HFFc6 (cell line): ENCODE data around the gene PRTFDC1. TPM values are rescaled to one million over a fixed set of nuclear protein-coding genes. Genes with fewer than 3 reads are reported as not detected.

Source experiments
- DNase-seq: peaks from one replicate; pipeline ENCODE4 v3.0.0-alpha.2; 2018
- H3K27ac Mint-ChIP-seq: 2 replicates; pipeline ENCODE4 v1.8.0; 2020; ENCODE audit warnings: mild to moderate bottlenecking, mixed read lengths
- H3K27me3 Mint-ChIP-seq: 2 replicates; pipeline ENCODE4 v1.8.0; 2021; ENCODE audit warnings: mild to moderate bottlenecking, moderate library complexity, mixed read lengths; ENCODE audit not compliant: insufficient read depth
- H3K36me3 Mint-ChIP-seq: 2 replicates; pipeline ENCODE4 v1.8.0; 2021; ENCODE audit warnings: low read depth, mixed read lengths
- H3K4me1 Mint-ChIP-seq: 2 replicates; pipeline ENCODE4 v1.8.0; 2020; ENCODE audit warnings: low read depth, mixed read lengths
- H3K4me3 Mint-ChIP-seq: 2 replicates; pipeline ENCODE4 v1.8.0; 2020; ENCODE audit warnings: mild to moderate bottlenecking, moderate library complexity, mixed read lengths
- H3K9me3 Mint-ChIP-seq: 2 replicates; pipeline ENCODE4 v1.8.0; 2020; ENCODE audit warnings: mild to moderate bottlenecking, mixed read lengths
- CTCF ChIP-seq: fragments of 200-600 bp; sonication (generic); IDR thresholded peaks from 2 replicates; pipeline ENCODE4 v1.5.0; 2021; ENCODE audit warnings: antibody characterized with exemption, mild to moderate bottlenecking
- total RNA-seq, 6 experiments: library from RNA; stranded (reverse); fragmentation: NEBNext Ultra II Directional; extraction: Animal tissue kit (Norgen Biotek cat#: 25700); gene quantifications; 2 replicates in 1 of 6; 3 replicates in 5 of 6; pipeline ENCODE4 v1.2.3, GENCODE V29; 2021

PRTFDC1 gene
- total RNA-seq, 6 experiments from 2014 or later: 16.2 to 32.6 (median 29.0) TPM

- DNase-seq: no peak
- H3K4me3 Mint-ChIP-seq: no peak overlapping the region
- peaks cover 10% of the 10 kb centered on the region for H3K4me1 Mint-ChIP-seq
- H3K36me3 Mint-ChIP-seq: no peaks in the 10 kb centered on the region; the same call in 1 of the 2 replicates
- TF ChIP-seq CTCF: no peak
- H3K27ac Mint-ChIP-seq: no peak overlapping the region
- no peaks in the 10 kb centered on the region for H3K9me3 Mint-ChIP-seq
- H3K27me3 Mint-ChIP-seq: no peaks in the 10 kb centered on the region
These were observed 68.1 kb downstream of the PRTFDC1 start for GRCh38 chr10:24884316-24884715.

DNA sequence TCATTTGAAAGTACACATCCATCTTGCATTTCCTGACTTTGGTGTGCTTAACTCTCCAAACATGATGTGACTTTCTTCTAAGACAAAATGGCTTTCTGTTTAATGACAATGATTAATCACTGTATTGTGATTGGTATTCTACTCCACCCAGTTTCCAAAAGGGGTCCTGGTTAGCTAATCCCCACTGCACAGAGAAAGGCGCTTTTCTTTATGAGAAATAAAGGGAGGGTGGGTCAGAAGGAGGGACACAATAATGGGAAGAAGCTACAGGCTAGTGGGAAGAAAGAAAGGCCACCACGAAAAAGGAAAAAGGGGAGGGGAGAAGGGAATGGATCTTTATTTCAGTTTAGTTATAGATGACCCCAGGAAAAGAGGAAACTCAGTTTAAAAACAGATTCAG lies 69.2 kb downstream of the PRTFDC1 start:
- no peak overlapping the region for H3K27ac Mint-ChIP-seq
- no peak for DNase-seq
- H3K9me3 Mint-ChIP-seq: no peaks in the 10 kb centered on the region
- H3K4me1 Mint-ChIP-seq: peaks cover 7% of the 10 kb centered on the region
- no peaks in the 10 kb centered on the region; the same call in 1 of the 2 replicates for H3K36me3 Mint-ChIP-seq
- H3K4me3 Mint-ChIP-seq: no peak overlapping the region
- H3K27me3 Mint-ChIP-seq: no peaks in the 10 kb centered on the region
- no peak for TF ChIP-seq CTCF

DNA sequence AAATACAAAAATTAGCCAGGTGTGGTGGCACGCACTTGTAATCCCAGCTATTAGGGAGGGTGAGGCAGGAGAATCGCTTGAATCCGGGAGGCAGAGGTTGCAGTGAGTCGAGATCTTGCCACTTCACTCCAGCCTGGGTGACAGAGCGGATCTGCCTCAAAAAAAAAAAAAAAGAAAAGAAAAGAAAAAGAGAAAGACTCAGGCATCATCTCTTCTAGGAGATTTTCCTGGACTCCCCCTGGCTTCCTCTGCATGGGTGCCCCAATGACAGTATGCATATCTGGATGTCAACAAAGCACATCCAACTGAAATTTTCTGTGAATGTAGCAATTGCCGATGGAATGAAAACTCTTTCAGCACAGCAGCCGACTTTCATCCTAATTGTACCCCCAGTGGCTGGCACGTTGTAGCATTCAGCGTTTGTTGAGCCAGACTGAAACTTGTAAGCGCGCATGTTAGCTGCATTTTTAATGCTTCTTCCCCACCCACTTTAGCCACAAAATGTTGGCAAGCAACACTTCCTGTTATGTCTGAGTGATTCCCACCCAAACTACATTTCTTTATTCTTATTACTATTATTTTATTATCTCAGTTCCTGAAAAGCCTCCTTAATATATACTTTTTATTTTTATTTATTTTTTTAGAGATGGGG lies 70.2 kb downstream of the PRTFDC1 start:
- no peak for TF ChIP-seq CTCF
- Mint-ChIP-seq H3K27ac (no peak overlapping the region), H3K9me3 (no peaks in the 10 kb centered on the region), H3K4me3 (no peak overlapping the region), H3K27me3 (no peaks in the 10 kb centered on the region), H3K4me1 (peaks cover 7% of the 10 kb centered on the region), H3K36me3 (no peaks in the 10 kb centered on the region)
- DNase-seq: no peak

DNA sequence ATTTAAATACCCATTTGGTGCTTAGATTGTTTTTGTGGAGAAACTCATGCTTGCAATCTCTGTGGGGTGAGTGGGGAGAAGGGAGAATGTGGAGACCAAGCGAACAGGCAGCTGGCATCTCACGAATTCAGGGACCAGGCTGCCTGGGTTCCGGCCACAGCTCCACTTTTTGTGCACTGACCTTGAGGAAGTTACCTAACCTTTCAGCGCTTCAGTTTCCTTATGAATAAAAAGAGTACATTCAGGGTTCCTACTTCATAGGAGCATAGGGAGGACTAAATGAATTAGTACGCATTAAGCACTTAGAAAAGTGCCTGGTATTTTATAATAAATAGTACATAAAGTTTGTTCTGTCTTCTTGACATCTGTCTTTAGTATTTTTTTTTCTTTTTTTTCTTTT lies 72.5 kb downstream of the PRTFDC1 start:
- Mint-ChIP-seq H3K9me3 (peaks cover 5% of the 10 kb centered on the region; the same call in 1 of the 2 replicates), H3K36me3 (peaks cover 8% of the 10 kb centered on the region), H3K27me3 (no peaks in the 10 kb centered on the region), H3K4me3 (no peak overlapping the region), H3K27ac (no peak overlapping the region), H3K4me1 (peaks cover 7% of the 10 kb centered on the region)
- no peak for DNase-seq
- no peak for TF ChIP-seq CTCF

GRCh38 chr10:24874133-24874532 lies 78.3 kb downstream of the PRTFDC1 start:
- peaks cover 39% of the 10 kb centered on the region for H3K4me1 Mint-ChIP-seq
- H3K9me3 Mint-ChIP-seq: peaks cover 5% of the 10 kb centered on the region; the same call in 1 of the 2 replicates
- no peak for TF ChIP-seq CTCF
- H3K4me3 Mint-ChIP-seq: no peak overlapping the region
- peak overlapping the region; percentile 88; the same call in 1 of the 2 replicates for H3K27ac Mint-ChIP-seq
- H3K36me3 Mint-ChIP-seq: peaks cover 8% of the 10 kb centered on the region
- no peaks in the 10 kb centered on the region for H3K27me3 Mint-ChIP-seq
- no peak for DNase-seq
